Kidney epithelial cell (primary cell): Measurements from ENCODE around the gene VWA7. TPM values are rescaled to one million over a fixed set of nuclear protein-coding genes. Genes with fewer than 3 reads are reported as not detected.

ENCODE experiments used
- DNase-seq: peaks from one replicate; pipeline ENCODE4 v3.0.0-alpha.2; 2010; ENCODE audit warnings: low read depth
- H3K27me3 ChIP-seq: 2 replicates; pipeline ENCODE4 v1.6.0; 2011; ENCODE audit warnings: low read length; ENCODE audit not compliant: control insufficient read depth, insufficient read depth
- H3K36me3 ChIP-seq: 2 replicates; pipeline ENCODE4 v1.5.1; 2011; ENCODE audit warnings: low read length; ENCODE audit not compliant: control insufficient read depth, insufficient read depth
- H3K4me3 ChIP-seq: 2 replicates; pipeline ENCODE4 v1.5.1; 2011; ENCODE audit warnings: low read depth, mild to moderate bottlenecking, control low read depth, low read length
- CTCF ChIP-seq: IDR thresholded peaks from 2 replicates; pipeline ENCODE4 v1.5.1; 2011; ENCODE audit warnings: mild to moderate bottlenecking, moderate library complexity, low read length, control low read depth, inconsistent platforms; ENCODE audit not compliant: insufficient read depth, poor library complexity, severe bottlenecking
- total RNA-seq: library from RNA; depleted of rRNA; stranded (reverse); fragments of >200 nt; gene quantifications from 2 replicates; pipeline ENCODE4 v1.2.3, GENCODE V29; 2015

The VWA7 gene
- total RNA-seq, 1 donor from 2014 or later, result 3.1 TPM

GRCh38 chr6:31775184-31775583 is 1.9 kb downstream of the VWA7 start:
- DNase-seq, result no peak
- Histone ChIP-seq H3K4me3 (no peak overlapping the region), H3K27me3 (no peaks in the 10 kb centered on the region), H3K36me3 (peaks cover 2% of the 10 kb centered on the region)
- TF ChIP-seq CTCF, result no peak

- TF ChIP-seq CTCF, result no peak
- DNase-seq, result no peak
- Histone ChIP-seq H3K4me3 (no peak overlapping the region), H3K27me3 (no peaks in the 10 kb centered on the region), H3K36me3 (no peaks in the 10 kb centered on the region)
Measured at GRCh38 chr6:31771992-31772358, 5.2 kb downstream of the VWA7 start.

DNA sequence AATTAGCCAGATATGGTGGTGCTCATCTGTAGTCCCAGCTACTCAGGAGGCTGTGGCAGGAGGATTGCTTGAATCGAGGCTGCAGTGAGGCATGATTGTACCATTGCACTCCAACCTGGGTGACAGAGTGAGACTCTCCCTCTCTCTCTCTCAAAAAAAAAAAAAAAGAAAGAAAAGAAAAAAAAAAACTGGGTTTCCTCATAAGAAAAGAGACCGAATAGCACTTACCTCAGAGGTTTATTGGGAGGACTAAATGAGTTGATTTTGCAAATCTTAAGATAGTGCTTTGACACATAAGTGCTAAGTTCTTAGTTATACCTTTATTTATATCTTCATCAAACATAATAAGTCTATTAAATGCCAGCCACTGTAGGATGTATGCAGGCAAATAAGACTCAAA is 6.3 kb downstream of the VWA7 start:
- Histone ChIP-seq H3K4me3 (no peak overlapping the region), H3K27me3 (no peaks in the 10 kb centered on the region), H3K36me3 (no peaks in the 10 kb centered on the region)
- TF ChIP-seq CTCF, result no peak
- DNase-seq, result no peak

- H3K27me3 ChIP-seq, result no peaks in the 10 kb centered on the region
- no peak for DNase-seq
- peak; percentile 84 for TF ChIP-seq CTCF
- H3K36me3 ChIP-seq, result no peaks in the 10 kb centered on the region
- no peak overlapping the region for H3K4me3 ChIP-seq
Measured at GRCh38 chr6:31769684-31770371, 7.3 kb downstream of the VWA7 start.

GRCh38 chr6:31768363-31769257 is 8.5 kb downstream of the VWA7 start:
- no peak for TF ChIP-seq CTCF
- no peak for DNase-seq
- Histone ChIP-seq H3K27me3 (no peaks in the 10 kb centered on the region), H3K36me3 (no peaks in the 10 kb centered on the region), H3K4me3 (no peak overlapping the region)
